Ascending aorta (tissue), 2 donors: Measurements from ENCODE around the gene CCDC85B. TPM values are rescaled to one million over a fixed set of nuclear protein-coding genes. Genes with fewer than 3 reads are reported as not detected.

Source experiments
- DNase-seq, 2 donors: peaks; one replicate each; pipeline ENCODE4 v3.0.0-alpha.2; 2019; ENCODE audit warnings: low spot score in 2 of 2
- H3K27ac ChIP-seq, 2 donors: fragments of 200-600 bp; sonication (generic); one replicate each; pipeline ENCODE4 v1.5.1; 2016 to 2017; ENCODE audit warnings: mild to moderate bottlenecking in 1 of 2
- H3K27me3 ChIP-seq: fragments of 200-600 bp; sonication (generic); one replicate; pipeline ENCODE4 v1.5.1; 2017
- H3K36me3 ChIP-seq, 2 donors: fragments of 200-600 bp; sonication (generic); one replicate each; pipeline ENCODE4 v1.5.1; 2016
- H3K4me1 ChIP-seq, 2 donors: fragments of 200-600 bp; sonication (generic); one replicate each; pipeline ENCODE4 v1.5.1; 2016 to 2017; ENCODE audit warnings: mild to moderate bottlenecking in 1 of 2
- H3K4me3 ChIP-seq, 2 donors: fragments of 200-600 bp; sonication (generic); one replicate each; pipeline ENCODE4 v1.5.1; 2016 to 2017; ENCODE audit warnings: mild to moderate bottlenecking in 1 of 2
- H3K9me3 ChIP-seq, 2 donors: fragments of 200-600 bp; sonication (generic); one replicate each; pipeline ENCODE4 v1.5.1; 2016
- intact Hi-C: fragments of 100-400 bp; cut with DNase I; formaldehyde crosslinking; loops from one replicate; pipeline ENCODE4 v1.15.1; 2023
- total RNA-seq: library from RNA; depleted of rRNA; stranded (reverse); fragments of >200 nt; gene quantifications from one replicate; pipeline ENCODE4 v1.1.0, GENCODE V29; 2016
- TF ChIP-seq, protein P1 (sequence below), 3 experiments: fragments of 200-600 bp in 2 of 3; fragments of 450-650 bp in 1 of 3; sonication (generic) in 2 of 3; IDR thresholded peaks; one replicate each; pipeline ENCODE4 v1.5.1; 2016 to 2019; ENCODE audit warnings: antibody characterized with exemption in 3 of 3, mild to moderate bottlenecking in 1 of 3, moderate library complexity in 1 of 3

Gene CCDC85B
- total RNA-seq, 1 donor from 2014 or later = 184 TPM

DNA sequence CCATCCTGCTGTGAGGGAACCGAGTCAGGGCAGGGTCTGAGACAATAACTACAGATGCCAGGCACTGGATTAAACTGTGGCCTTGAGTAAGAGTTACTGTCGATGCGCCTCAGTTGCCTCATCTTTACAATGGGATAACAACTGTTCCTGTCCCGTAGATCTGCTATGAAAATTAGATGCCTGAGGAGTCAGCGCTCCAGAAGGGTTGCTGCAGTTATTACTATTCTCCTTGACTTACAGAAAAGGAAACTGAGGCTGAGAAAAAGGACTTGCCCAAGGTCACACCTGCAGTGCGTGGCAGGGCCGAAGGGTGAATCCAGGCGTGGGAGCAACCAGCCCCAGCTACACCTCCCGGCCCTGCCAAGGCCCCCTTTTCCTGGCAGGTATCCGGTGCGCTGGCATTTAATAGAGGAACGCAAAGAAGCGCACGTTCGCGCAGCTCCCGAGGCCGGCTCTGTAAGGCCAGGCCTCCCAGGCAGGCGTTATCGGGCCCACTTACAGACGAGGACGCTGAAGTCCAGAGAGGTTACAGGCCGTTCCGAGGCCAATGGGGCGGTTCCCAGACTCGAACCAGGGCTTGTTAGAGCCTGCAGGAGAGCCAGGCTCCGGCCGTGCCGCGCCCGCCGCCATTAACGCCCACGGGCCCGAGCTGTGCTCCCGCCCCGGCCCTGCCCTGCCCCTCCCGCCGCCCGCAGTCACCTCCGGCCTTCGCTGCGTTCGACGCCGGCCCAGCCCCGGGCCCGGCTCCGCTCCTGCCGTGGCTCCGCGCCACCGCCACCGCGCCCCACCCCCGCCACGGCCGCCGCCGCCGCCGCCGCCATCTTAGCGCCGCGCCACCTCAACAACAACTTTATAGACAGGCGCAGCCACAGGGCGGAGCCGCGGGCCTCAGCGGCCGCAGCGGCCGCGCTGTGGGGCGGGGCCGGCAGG, 28.0 kb downstream of the CCDC85B start, which contains the start of gene C11orf68:
TSS of gene C11orf68 (minus strand) at position 852 of the 930 bp plus-strand sequence. CDS start at position 821, 31 bp downstream.
- no peaks in the 10 kb centered on the region for H3K9me3 ChIP-seq
- peaks cover 12 to 20% of the 10 kb centered on the region in 2 donors for H3K36me3 ChIP-seq
- H3K4me1 ChIP-seq = peaks cover 43 to 45% of the 10 kb centered on the region in 2 donors
- H3K4me3 ChIP-seq = peak within 1 kb of the TSS; percentile 79 to 98
- intact Hi-C loops = loop anchor here (1.0 to 5.0 kb wide), 9 partner anchors 18 to 892 kb away; partner anchors contain the start of genes CFL1, FIBP, FOSL1 and KAT5
- H3K27me3 ChIP-seq = no peaks in the 10 kb centered on the region
- peak in 1 of 2 donors; percentile 76 for DNase-seq
- peak within 1 kb of the TSS; percentile 96 to 98 for H3K27ac ChIP-seq
- TF ChIP-seq, protein P1, sequence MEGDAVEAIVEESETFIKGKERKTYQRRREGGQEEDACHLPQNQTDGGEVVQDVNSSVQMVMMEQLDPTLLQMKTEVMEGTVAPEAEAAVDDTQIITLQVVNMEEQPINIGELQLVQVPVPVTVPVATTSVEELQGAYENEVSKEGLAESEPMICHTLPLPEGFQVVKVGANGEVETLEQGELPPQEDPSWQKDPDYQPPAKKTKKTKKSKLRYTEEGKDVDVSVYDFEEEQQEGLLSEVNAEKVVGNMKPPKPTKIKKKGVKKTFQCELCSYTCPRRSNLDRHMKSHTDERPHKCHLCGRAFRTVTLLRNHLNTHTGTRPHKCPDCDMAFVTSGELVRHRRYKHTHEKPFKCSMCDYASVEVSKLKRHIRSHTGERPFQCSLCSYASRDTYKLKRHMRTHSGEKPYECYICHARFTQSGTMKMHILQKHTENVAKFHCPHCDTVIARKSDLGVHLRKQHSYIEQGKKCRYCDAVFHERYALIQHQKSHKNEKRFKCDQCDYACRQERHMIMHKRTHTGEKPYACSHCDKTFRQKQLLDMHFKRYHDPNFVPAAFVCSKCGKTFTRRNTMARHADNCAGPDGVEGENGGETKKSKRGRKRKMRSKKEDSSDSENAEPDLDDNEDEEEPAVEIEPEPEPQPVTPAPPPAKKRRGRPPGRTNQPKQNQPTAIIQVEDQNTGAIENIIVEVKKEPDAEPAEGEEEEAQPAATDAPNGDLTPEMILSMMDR (IDR thresholded peaks at IDR 0.05) = no peak

DNA sequence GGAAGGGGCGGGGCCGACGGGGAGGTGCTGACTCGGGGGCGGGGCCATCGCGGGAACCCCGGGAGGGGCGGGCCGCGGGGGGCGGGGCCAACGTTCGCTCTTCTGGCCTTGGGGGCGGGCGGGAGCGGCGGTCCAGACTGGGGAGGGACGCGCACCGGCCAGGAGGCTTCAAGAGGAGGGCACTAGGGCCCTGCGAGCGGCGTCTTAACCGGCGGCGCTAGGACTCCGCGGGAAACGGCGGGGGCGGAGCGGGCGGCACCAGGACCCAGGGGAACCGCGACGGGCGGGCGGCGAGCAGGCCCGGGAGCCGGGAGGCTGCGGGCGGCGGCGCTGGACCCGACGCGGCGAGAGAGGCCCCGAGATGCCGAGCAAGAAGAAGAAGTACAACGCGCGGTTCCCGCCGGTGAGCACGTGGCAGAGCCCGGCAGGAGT, 28.7 kb downstream of the CCDC85B start, which contains the start of gene DRAP1:
TSS of gene DRAP1 (plus strand) at position 286 of the 432 bp plus-strand sequence. CDS start at position 362, 76 bp downstream.
- Histone ChIP-seq H3K27me3 (no peaks in the 10 kb centered on the region), H3K9me3 (no peaks in the 10 kb centered on the region), H3K36me3 (peaks cover 12 to 20% of the 10 kb centered on the region in 2 donors), H3K27ac (peak within 1 kb of the TSS; percentile 96 to 98), H3K4me1 (peaks cover 43 to 45% of the 10 kb centered on the region in 2 donors), H3K4me3 (peak within 1 kb of the TSS; percentile 79 to 98)
- intact Hi-C loops = loop anchor here (1.0 to 5.0 kb wide), 9 partner anchors 19 to 892 kb away; partner anchors contain the start of genes CFL1, FIBP, FOSL1 and KAT5
- TF ChIP-seq, protein P1 (IDR thresholded peaks at IDR 0.05) = peak in 1 of 3 experiments; percentile 2
- DNase-seq = peak; percentile 93 to 99

DNA sequence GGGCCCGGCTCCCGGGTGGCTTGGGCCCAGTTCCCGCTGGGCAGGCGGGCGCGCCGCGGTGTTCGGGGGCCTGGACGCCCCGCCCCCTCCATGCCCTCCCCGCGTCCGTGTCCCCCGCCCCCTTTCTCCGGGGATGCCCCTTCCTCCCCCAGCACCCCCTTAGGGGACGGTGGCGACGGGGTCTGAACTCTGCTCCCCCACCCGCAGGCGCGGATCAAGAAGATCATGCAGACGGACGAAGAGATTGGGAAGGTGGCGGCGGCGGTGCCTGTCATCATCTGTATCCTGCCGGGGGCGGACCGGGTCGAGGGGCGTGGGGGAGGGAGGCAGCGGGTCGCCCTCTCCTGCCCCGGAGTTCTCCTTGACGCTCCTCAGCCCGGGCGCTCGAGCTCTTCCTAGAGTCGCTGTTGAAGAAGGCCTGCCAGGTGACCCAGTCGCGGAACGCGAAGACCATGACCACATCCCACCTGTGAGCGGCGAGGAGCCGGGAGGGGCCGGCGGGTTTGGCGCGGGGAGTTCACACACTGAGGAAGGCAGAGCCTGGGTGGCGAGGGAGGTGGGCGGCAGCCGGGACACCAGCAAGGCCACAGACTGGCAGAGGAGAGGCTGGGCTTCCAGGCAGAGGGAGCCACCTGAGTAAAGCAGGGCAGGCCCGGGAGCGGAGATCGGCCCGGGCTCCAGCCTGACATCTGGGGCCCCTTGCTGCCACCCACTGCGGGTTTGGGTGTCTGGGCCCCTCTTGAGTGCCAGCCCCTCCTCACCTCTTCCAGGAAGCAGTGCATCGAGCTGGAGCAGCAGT, 29.3 kb downstream of the CCDC85B start:
- no peaks in the 10 kb centered on the region for H3K27me3 ChIP-seq
- peak in 1 of 2 donors; percentile 78 for DNase-seq
- peak overlapping the region; percentile 77 to 87 for H3K27ac ChIP-seq
- intact Hi-C loops = loop anchor here (1.0 to 5.0 kb wide), 9 partner anchors 19 to 893 kb away; partner anchors contain the start of genes CFL1, FIBP, FOSL1 and KAT5
- TF ChIP-seq, protein P1 (IDR thresholded peaks at IDR 0.05) = no peak
- peaks cover 12 to 20% of the 10 kb centered on the region in 2 donors for H3K36me3 ChIP-seq
- H3K4me1 ChIP-seq = peaks cover 42 to 43% of the 10 kb centered on the region in 2 donors
- no peaks in the 10 kb centered on the region for H3K9me3 ChIP-seq
- peak overlapping the region; percentile 79 to 88 for H3K4me3 ChIP-seq

- Histone ChIP-seq H3K27ac (peak overlapping the region; percentile 6 to 87), H3K4me3 (peak overlapping the region; percentile 79 to 88), H3K4me1 (peaks cover 36 to 38% of the 10 kb centered on the region in 2 donors), H3K27me3 (no peaks in the 10 kb centered on the region), H3K36me3 (peaks cover 12 to 20% of the 10 kb centered on the region in 2 donors), H3K9me3 (no peaks in the 10 kb centered on the region)
- intact Hi-C loops = no loop called here
- TF ChIP-seq, protein P1 (IDR thresholded peaks at IDR 0.05) = no peak
- no peak for DNase-seq
Measured at GRCh38 chr11:65920372-65920802, 29.9 kb downstream of the CCDC85B start.

GRCh38 chr11:65921033-65921555, 30.6 kb downstream of the CCDC85B start:
- TF ChIP-seq, protein P1 (IDR thresholded peaks at IDR 0.05) = no peak
- DNase-seq = no peak
- Histone ChIP-seq H3K4me3 (peak overlapping the region; percentile 0 to 88), H3K4me1 (peaks cover 32 to 34% of the 10 kb centered on the region in 2 donors), H3K27me3 (no peaks in the 10 kb centered on the region), H3K27ac (peak overlapping the region in 1 of 2 donors; percentile 6), H3K9me3 (no peaks in the 10 kb centered on the region), H3K36me3 (peaks cover 12 to 20% of the 10 kb centered on the region in 2 donors)
- intact Hi-C loops = no loop called here
